Sigmoid colon (tissue), 4 donors: ENCODE data around the gene WDR37.

Experiments used
- EP300 ChIP-seq, 4 donors: sonication (generic); formaldehyde crosslinking; IDR thresholded peaks; one replicate each; pipeline ENCODE4 v1.6.1; 2017; ENCODE audit warnings: antibody characterized with exemption in 4 of 4
- TF ChIP-seq, protein P1 (sequence below), 4 experiments: fragments of 450-650 bp in 3 of 4; fragments of 200-600 bp in 1 of 4; IDR thresholded peaks; one replicate each; pipeline ENCODE4 v1.5.1; 2016 to 2019; ENCODE audit warnings: antibody characterized with exemption in 4 of 4, mild to moderate bottlenecking in 3 of 4, moderate library complexity in 2 of 4

DNA sequence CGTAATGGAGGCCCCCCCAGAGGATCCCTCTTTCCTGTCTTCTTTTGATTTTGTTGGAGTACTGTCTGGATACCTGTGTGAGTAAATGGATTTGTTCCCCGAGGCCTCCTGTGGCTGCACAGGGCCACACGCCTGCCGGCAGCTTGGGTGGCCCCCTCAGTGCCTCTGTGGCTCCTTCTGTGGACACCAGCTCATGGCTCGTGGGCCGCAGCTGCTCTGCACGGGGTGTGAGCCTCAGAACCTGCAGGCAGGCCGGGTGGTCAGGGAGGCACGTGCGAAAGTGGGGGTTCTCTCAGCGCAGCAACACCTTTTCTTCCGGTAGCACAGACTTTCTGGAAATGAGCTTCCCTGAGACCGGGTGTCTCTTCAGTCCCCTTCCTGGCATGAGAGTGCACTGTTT is 70.3 kb downstream of the WDR37 start:
- no peak for TF ChIP-seq EP300 (IDR thresholded peaks at IDR 0.05)
- TF ChIP-seq, protein P1, sequence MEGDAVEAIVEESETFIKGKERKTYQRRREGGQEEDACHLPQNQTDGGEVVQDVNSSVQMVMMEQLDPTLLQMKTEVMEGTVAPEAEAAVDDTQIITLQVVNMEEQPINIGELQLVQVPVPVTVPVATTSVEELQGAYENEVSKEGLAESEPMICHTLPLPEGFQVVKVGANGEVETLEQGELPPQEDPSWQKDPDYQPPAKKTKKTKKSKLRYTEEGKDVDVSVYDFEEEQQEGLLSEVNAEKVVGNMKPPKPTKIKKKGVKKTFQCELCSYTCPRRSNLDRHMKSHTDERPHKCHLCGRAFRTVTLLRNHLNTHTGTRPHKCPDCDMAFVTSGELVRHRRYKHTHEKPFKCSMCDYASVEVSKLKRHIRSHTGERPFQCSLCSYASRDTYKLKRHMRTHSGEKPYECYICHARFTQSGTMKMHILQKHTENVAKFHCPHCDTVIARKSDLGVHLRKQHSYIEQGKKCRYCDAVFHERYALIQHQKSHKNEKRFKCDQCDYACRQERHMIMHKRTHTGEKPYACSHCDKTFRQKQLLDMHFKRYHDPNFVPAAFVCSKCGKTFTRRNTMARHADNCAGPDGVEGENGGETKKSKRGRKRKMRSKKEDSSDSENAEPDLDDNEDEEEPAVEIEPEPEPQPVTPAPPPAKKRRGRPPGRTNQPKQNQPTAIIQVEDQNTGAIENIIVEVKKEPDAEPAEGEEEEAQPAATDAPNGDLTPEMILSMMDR (IDR thresholded peaks at IDR 0.05), result no peak
